HL-60 (cell line): Measurements from ENCODE around the gene STX18.

Experiments used
- DNase-seq, 2 experiments: peaks; one replicate each; pipeline ENCODE4 v3.0.0-alpha.2; 2010 to 2020; ENCODE audit warnings: low read depth in 1 of 2, low spot score in 1 of 2
- H3K27ac ChIP-seq: fragments of 250-450 bp; sonication (Bioruptor Pico); replicated peaks from 2 replicates; pipeline ENCODE4 v1.5.1; 2020; ENCODE audit warnings: mild to moderate bottlenecking, moderate library complexity
- H3K27me3 ChIP-seq: fragments of 250-450 bp; sonication (Bioruptor Pico); 2 replicates; pipeline ENCODE4 v1.5.1; 2021; ENCODE audit warnings: mild to moderate bottlenecking, moderate library complexity; ENCODE audit not compliant: insufficient read depth, poor library complexity, severe bottlenecking
- H3K4me3 ChIP-seq: replicated peaks from 2 replicates; pipeline ENCODE4 v1.5.1; 2011; ENCODE audit warnings: mild to moderate bottlenecking, control low read depth, low read length; ENCODE audit not compliant: insufficient read depth
- CTCF ChIP-seq: IDR thresholded peaks from one replicate; pipeline ENCODE4 v1.5.1; 2011; ENCODE audit warnings: low read length, control low read depth, inconsistent platforms; ENCODE audit not compliant: insufficient read depth
- GABPA ChIP-seq: IDR thresholded peaks from 2 replicates; pipeline ENCODE4 v1.6.1; 2012; ENCODE audit warnings: low read depth
- POLR2AphosphoS5 ChIP-seq: IDR thresholded peaks from 2 replicates; pipeline ENCODE4 v1.6.1; 2012; ENCODE audit warnings: low read depth
- REST ChIP-seq: IDR thresholded peaks from 2 replicates; pipeline ENCODE4 v1.6.1; 2012; ENCODE audit warnings: low read depth; ENCODE audit not compliant: insufficient replicate concordance
- SPI1 ChIP-seq: IDR thresholded peaks from 2 replicates; pipeline ENCODE4 v1.6.1; 2012; ENCODE audit warnings: low read depth, mild to moderate bottlenecking, borderline replicate concordance

STX18 gene

GRCh38 chr4:4491396-4491893 is 50.4 kb downstream of the STX18 start:
- H3K27ac ChIP-seq: no peak overlapping the region
- no peak overlapping the region for H3K4me3 ChIP-seq
- H3K27me3 ChIP-seq: no peaks in the 10 kb centered on the region
- DNase-seq: no peak
- no peak for TF ChIP-seq REST
- no peak for TF ChIP-seq POLR2AphosphoS5

- DNase-seq: no peak
- Histone ChIP-seq H3K4me3 (no peak overlapping the region), H3K27ac (no peak overlapping the region), H3K27me3 (no peaks in the 10 kb centered on the region)
- TF ChIP-seq REST: no peak
- no peak for TF ChIP-seq CTCF
- no peak for TF ChIP-seq POLR2AphosphoS5
- no peak for TF ChIP-seq GABPA
- no peak for TF ChIP-seq SPI1
Observed at GRCh38 chr4:4490816-4491215, 51.0 kb downstream of the STX18 start.

GRCh38 chr4:4490041-4490440 is 51.8 kb downstream of the STX18 start:
- DNase-seq: no peak
- H3K27ac ChIP-seq: no peak overlapping the region
- no peak overlapping the region for H3K4me3 ChIP-seq
- no peak for TF ChIP-seq CTCF
- TF ChIP-seq REST: no peak
- no peak for TF ChIP-seq POLR2AphosphoS5
- no peak for TF ChIP-seq SPI1
- TF ChIP-seq GABPA: no peak
- H3K27me3 ChIP-seq: no peaks in the 10 kb centered on the region
